GM12801 (cell line): ENCODE results near the gene C20orf204.

Experiments
- TF ChIP-seq, protein P1 (sequence below): IDR thresholded peaks from one replicate; pipeline ENCODE4 v1.5.1; 2011; ENCODE audit warnings: control low read depth; ENCODE audit not compliant: insufficient read length; ENCODE audit errors: extremely low read depth

The C20orf204 gene

DNA sequence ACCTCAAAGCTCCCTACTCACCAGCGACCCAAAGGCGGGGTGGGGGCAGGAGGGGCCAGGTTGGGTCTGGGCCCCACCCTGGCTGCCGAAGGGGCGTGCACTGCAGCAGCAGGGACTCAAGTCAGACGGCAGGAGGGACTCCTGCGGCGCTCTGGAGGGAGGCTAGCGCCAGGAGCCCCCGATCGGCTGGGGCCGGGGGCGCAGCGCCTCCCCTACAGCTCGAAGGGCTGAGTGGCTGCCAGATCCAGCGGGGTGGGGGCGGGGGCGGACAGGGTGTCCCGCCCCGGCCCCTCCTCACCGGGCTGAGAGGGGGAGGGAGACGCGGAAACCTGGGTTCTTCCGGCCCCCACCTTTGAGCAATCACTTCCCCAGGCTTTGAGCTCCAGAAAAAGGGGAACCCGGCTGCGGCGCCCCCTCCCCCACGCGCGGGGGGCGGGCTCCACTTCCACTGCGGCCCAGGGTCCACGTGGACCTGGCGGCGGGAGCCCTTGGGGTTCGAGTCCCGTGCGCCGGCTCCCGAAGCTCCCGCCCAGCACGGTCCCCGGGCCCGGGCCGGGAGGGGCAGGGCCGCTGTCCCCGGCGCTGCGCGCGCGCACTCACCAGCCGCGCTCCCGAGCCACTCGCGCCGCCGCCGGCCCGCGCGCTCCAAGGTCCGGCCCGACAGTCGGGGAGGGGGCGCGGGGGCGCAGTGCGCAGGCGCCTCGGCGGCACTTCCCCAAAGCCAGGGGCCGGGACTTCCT is 43.5 kb downstream of the C20orf204 start, which contains the start of gene RGS19:
Gene RGS19 (minus strand): TSS at position 246 of the 740 bp plus-strand sequence. CDS start 2,632 bp downstream, outside the sequence.
- TF ChIP-seq, protein P1, sequence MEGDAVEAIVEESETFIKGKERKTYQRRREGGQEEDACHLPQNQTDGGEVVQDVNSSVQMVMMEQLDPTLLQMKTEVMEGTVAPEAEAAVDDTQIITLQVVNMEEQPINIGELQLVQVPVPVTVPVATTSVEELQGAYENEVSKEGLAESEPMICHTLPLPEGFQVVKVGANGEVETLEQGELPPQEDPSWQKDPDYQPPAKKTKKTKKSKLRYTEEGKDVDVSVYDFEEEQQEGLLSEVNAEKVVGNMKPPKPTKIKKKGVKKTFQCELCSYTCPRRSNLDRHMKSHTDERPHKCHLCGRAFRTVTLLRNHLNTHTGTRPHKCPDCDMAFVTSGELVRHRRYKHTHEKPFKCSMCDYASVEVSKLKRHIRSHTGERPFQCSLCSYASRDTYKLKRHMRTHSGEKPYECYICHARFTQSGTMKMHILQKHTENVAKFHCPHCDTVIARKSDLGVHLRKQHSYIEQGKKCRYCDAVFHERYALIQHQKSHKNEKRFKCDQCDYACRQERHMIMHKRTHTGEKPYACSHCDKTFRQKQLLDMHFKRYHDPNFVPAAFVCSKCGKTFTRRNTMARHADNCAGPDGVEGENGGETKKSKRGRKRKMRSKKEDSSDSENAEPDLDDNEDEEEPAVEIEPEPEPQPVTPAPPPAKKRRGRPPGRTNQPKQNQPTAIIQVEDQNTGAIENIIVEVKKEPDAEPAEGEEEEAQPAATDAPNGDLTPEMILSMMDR, result no peak

DNA sequence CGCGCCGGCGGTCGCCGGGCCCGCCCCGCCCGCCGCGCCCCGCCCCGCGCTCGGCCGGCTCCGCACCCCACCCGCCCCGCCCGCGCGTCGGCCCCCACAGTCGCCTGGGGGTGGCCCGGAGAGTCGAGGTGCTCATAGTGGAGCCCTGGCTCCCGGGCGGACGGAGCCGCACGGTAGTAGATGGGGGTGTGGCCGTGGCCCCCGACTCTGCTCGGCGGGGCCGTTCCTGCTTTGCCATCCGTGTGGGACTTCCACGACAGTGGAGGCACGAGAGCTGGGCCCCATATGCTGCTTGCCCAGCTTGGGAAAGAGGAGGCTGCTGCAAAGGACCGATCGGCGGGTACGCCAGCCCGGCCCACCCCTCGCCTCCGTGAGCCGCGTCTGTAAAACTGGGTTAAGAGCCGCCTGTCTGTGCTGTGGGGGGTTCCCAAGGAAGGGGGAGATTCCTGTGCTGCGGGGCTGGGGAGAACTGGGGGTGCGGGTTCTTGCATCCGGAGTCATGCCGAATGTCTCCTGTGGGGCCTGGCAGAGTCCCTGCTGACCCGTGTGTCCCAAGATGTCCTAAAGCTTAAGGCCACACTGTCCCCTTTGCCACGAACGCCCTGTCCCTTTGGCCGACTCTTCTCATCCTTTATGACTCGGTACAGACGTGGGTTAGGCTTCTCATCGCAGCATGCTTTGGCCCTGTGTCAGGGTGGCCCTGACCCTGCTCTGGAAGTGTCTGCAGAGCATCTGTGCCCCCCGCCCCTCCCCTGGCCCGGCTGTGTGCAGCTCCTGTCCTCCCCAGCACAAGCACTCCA is 44.2 kb downstream of the C20orf204 start, which contains the start of gene OPRL1:
Gene OPRL1 (plus strand): TSS at position 70 of the 800 bp plus-strand sequence. CDS start 12,639 bp downstream, outside the sequence.
- TF ChIP-seq, protein P1, result no peak

DNA sequence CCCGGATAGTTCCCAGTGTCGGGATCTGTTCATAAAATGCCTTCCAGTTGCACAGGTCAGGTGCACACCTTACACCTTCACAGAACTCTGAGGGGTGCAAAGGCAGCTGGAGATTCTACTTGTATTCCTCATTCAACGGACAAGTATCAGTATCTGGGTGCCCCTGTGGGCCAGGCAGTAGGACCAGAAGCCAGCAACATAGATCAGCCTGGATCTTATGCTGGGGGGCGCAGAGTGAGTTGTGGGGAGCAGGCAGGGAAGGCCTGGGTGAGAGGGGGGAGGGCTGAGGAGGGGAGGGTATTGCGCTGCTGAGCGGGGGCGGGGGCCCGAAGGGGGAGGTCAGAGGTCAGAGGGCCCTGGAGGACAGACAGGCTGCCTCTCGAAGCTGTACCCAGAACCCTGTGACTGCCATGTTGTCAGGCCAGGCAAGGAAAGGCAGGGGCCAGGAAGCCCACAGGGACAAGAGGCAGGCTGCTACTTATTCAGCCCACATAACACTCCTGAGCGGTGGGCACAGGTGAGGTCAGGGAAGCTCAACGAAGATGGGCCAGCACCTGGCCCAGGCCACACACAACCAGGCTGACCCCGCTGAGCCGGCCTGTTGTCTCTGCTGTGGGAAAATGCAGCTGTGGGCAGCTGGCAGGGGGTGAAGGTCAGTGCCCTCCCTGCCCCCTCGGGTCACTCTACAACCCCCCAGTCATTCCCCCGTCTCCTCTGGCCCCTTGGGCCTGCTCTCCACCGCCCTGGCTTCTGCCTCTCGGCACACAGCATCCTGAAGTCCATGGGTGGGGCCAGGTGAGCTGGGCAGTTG is 45.0 kb downstream of the C20orf204 start:
- TF ChIP-seq, protein P1, result no peak

DNA sequence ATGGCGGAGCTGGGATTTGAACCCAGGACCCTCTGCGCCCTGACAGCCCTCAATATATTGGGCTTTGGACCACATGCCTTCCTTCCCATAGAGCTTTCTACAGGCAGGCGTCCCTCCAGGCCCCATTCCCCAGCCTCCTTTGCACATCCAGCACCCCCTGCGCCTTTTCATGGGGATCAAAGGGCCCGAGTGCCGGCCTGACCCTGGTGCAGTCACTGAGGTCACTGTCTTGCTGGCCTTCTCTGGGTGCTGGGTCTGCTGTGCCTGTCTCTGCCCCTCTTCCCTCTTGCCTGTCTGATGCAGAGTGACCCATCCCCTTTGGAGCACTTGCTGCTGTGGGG is 45.6 kb downstream of the C20orf204 start:
- TF ChIP-seq, protein P1, result no peak

DNA sequence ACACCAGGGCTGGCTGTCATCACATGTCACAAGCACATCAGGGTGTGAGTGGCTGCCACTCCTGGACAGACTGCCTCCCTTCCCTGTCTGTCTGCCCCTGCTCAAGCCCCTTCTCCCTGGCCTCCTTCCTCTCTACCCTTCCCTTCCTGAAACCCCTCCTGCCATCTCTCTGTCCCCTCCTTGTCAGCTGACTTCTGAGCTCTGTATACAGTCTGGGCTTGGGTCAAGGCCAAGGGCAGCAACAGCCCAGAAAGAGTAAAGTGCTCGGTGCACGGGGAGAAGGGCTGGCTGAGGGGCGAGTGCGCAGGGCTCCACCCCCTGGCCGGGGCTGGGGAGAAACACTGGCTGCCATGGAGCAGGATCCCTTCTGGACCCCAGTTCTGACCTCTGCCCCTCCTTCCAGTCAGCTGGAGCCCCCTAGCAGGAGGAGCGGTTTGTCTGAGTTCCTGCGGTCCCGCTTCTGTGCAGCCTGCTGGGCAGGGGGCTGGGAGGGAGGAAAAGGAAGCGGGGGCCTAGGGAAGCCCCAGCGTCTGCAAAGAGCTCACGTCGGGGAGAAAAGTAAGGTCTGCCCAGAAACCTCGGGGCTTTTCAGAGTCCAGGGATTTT is 46.2 kb downstream of the C20orf204 start:
- TF ChIP-seq, protein P1, result no peak

DNA sequence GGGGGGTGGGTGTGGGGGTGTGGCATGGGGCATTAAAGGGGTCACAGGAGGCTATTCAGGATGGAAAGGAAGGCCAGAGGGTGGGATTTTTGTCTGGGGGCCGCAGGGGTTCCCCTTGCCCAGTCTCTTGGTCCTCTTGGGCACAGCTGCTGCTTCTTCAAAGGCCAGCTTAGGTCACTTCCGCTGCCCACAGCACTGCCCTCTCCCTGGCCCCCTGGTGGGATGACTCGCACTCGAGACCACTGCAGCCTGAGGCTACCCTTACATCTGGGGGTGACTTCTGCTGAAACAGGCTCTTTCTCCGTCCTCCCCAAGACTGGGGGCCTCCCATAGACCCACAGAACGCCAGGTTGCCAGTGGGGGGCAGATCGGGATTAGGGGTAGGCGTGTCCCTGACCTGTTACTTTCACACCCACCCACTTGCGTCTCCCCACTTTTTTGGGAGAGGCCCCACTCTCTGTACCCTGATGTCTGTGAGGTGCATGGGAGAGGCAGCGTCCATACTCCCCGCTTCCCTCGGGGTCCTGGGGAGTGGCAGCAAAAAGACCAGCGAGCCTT is 46.9 kb downstream of the C20orf204 start:
- TF ChIP-seq, protein P1, result no peak

DNA sequence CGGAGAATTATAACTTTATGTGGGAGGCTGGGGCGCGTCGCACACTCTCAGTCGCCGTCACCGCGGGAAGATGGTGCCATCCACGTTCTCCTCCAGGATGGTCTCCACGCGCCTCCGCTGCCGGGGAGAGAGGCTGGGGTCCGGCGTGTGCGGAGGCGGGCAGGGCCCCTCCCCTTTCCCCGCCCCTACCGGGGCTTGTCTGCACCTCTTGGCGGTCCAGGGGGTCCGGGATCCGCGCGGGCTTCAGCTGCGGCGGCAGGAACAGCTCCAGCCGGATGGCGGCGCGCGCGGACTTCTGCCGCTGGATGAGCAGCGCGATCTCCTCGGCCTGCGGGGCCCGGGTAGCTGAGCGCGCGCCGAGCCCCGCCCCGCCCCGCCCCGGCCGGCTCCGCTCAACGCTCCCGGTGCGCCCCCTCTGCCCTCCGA is 47.4 kb downstream of the C20orf204 start:
- TF ChIP-seq, protein P1, result no peak
